ENCODE measurements around the gene CEP95.

Gene CEP95

DNA sequence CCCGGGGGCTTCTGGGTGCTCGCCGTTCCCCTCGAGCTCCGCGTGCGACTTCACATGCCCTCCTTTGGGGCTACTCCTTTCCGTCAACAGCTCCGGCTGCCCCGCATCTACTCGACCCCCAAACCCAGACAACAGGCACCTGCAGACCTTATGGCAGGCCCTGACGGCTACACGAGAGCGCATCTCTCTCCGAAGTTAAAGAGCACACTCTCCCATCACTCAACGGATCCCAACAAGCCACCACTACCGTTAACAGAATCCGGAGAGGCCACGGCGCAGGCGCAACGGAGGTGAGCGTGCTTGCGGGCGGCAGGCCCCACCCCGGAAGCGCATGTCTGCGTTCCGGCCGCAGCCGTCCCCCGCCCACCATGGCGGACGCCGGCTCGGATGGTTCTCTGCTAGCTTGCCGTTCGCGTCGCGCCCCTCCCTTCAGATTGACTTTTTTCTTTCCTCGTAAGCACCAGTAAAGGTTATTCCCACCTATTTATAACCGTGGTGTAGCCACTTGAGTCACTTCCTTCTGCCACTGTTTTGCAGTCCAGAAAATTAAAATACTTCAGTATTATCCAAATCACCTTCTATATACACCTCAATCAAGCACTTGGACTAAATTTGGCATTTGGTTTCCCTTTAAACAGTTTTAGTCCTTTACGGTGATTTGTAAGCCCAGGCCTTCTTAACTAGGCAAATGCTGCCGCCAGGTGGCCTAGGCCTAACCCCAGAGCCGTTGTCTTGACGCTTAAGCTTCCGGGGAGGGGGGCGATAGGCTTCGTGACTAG is 9.8 kb upstream of the CEP95 start, which contains the start of gene POLG2:
Gene POLG2 (minus strand): TSS at position 269 of the 779 bp plus-strand sequence. CDS start 86 bp downstream, at position 183.
- DNase-seq: peak; percentile 85 to 91

DNA sequence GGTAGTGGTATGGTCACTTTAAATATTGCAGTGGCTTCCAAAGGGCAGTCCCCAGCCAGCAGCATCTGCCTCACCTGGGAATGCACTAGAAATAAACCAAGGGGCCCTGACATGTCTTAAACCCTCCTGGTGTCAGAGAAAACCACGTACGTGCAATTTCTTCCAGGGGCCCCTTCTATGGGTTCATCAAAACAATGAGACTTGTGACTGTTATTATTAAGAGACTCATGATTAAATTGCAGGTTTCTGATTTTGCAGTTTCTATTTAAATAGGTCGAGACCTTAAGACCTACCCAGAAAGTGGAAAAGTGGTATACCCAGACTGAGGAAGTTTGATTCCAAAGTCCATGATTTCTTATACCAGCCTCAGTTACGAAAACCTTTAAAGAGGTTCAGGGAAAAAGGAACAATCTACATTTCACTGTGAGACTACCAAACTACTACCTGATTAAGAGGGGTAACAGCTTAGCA is 9.2 kb upstream of the CEP95 start:
- peak in 1 of 2 experiments; percentile 65 for DNase-seq

GRCh38 chr17:64498308-64499203 is 8.2 kb upstream of the CEP95 start:
- no peak for DNase-seq

DNA sequence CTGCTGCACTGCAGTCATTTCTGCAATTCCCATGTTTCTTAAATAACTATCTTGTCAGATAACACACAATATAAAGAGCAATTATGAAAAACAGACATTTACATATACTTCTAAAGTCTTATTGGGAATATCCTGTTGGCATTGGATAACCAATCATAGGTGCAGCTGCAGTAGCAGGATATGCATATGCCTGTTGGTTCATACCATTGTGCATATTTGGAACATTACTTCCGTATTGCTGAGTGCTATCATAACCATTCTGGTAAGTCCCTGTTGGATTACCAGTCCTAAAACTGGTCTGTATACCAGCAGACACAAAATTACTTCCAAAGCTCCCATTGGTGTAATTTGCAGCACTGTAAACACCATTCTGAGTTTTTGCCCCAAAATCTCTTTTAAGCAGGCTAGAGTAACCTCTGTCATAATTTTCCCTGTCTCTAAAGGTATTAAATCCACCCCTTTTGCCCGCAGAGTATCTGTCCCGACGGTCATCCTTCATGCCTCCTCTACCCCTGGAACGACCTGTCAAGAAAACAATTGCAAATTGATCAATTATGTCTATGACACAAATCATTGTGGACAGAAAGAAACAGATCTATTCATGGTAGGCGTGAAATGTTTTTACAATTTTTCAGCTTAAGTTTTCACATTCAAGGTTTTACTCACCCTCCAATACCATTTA is 6.8 kb upstream of the CEP95 start:
- no peak for DNase-seq

DNA sequence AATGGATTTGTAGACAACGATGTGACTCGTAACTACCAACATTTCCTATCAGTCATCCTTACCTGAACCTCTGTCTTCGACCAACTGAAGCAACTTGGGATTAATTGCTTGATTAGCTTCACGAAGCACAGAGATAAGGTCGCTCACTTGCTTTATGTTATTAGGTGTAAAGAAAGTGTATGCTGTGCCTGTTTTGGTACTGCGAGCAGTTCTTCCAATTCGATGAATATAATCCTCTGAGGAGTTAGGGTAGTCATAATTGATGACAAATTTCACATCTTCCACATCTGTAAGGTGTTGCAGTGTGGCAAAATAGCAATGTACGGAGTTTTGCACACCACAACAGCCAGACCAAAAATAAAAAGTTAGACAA is 6.3 kb upstream of the CEP95 start:
- DNase-seq: no peak

DNA sequence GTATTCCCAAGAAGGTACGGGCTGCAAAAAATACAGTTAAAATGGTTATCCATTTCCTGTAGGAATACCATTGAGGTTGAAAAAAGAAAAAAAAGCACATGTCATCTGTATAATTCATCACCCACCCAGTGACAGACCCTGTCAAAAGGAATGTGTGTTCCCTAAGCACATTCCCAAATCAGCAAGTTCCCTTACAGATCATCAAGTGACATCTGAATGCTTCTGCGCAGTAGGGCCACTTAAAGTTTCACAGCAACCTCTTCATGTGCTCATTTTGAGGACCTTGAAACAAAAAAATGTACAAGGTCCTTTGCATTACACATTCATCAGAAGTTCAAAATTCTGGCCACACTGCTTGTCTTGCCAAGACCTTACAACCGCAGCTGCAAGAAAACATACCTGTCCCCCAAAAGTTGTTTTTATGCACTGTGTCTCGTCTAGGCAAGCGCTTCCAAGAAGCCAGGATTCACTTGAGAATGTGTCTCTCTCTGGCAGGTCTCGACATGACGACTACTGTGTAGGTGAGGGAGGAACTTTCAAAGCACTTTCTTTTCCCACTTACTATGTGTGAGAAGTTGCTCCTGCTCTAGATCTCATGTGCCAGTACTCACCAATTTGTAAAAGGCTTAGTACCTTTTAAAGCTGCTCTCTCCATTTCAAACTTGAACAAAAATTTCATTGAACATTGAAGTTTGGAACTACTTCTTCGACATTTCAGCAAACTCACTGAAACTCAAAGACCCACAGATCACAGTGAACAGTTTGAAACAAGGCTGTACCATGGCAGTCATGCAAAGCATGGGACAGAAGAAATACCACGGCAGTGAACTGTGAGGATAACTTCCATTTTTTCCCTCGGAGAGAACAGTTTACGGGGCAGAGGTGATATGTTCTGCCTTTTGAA is 5.7 kb upstream of the CEP95 start:
- no peak for DNase-seq

- DNase-seq: no peak
Measured at GRCh38 chr17:64502021-64502420, 4.8 kb upstream of the CEP95 start.

GRCh38 chr17:64502809-64503208 is 4.0 kb upstream of the CEP95 start:
- no peak for DNase-seq

GRCh38 chr17:64503341-64503740 is 3.4 kb upstream of the CEP95 start:
- no peak for DNase-seq

GRCh38 chr17:64503821-64504768 is 2.7 kb upstream of the CEP95 start:
- no peak for DNase-seq

DNA sequence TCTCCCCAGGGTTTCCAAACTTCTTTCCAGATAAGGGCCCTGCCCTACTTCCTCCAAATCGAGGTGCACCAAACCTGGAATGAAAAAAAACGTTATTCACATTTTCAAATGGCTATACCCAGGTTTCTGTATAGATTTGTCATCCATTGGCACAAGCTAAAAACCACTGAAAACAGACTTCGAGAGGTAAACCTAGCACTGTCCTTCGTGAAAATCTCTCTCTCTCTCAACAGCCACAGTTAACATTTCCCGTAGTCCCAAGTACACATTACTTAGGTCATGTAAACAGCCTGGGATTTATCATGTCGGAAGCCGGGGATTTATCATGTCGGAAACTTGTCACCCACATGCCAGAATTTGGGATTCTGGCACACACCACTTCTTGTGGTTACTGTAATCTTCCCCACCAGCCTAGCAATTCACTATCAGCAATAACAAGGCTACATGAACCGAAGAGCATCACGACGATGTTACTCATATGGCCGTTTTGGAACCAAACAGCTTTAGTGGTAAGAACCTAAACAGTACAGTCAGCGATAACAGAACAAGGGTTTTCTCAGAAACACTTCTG is 1.9 kb upstream of the CEP95 start:
- no peak for DNase-seq

DNA sequence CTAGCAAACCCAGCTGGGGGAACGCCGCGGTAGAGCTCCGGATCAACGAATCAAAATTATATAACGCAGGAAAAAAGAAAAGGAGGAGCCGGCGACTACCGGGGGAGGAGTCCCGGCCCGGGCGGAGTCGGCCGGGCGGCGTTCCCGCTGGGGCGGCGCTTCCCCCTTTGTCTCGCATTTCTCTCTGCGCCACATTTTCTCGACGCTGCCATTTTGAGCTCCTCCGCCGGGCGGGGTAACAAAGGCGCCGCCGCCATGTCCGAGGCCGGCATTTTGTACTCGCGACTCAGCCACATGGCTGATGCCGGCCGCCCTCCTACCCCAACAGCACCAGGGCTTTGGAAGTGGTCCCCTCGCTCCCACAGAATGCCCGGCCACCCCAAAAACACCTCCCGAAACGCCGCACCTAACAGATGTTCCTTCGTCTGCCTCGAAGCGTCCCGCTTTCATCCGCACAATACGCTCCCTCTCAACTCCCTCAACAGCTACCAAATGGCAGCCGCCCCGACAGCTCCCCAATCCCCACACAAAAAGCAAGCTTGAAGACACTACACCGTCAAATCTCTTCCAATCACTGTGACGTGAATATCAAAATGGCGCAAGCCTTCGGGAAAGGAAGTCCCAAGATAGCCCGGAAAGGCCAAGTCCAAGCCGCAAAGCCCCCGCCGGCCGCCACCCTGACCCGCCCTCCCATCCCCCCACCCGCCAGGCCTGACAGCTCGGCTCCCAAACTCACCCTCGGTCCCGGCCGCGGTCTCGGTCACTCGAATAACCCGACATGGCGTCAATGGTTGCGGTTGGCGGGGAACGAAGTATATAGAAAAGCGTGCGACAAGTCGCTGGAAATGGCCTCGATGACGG is 1.2 kb upstream of the CEP95 start:
- peak; percentile 26 to 77 for DNase-seq

- DNase-seq: peak; percentile 98 to 99
Measured at GRCh38 chr17:64506201-64506575, 589 bp upstream of the CEP95 start, which contains the start of gene DDX5. TSS of gene DDX5 (minus strand) at chr17:64506289. CDS start at chr17:64506119, 170 bp downstream.

DNA sequence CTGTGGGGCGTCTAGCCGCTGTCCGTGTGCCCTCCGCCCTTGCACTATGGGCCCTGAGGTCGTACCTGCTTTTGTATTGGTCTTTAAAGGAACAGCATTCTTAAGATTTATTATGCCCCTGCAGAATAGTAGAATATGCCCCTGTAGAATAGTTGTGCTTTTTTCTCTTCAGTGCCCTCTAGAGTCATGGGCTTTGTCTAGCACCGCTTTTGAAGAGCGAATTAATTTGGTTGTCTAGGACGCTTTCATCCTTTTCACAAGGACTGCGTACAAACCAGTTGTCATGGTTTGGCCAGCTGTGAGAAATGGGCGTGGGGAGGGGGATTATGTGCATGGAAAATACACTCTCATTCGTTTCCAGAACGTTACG is 621 bp downstream of the CEP95 start:
- DNase-seq: peak; percentile 47 to 65

DNA sequence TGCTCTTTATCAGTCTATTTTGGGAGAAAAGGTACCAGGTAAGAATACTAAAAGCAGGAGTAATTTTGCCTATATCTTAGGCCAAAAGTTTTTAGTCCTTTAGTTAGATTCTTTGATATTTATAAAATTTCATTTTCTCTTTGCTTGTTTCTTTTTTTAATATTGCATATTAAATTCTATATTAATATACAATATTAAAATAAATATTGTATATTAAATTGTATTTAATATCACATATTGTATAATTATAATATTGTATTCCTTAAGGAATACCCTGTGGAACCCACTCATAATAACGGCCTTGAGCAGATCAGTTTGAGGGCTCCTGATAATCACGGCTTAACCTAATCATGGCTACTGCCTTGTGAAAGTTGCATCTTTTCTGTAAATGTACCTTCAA is 1.9 kb downstream of the CEP95 start:
- DNase-seq: no peak

GRCh38 chr17:64509179-64509578 is 2.4 kb downstream of the CEP95 start:
- no peak for DNase-seq

DNA sequence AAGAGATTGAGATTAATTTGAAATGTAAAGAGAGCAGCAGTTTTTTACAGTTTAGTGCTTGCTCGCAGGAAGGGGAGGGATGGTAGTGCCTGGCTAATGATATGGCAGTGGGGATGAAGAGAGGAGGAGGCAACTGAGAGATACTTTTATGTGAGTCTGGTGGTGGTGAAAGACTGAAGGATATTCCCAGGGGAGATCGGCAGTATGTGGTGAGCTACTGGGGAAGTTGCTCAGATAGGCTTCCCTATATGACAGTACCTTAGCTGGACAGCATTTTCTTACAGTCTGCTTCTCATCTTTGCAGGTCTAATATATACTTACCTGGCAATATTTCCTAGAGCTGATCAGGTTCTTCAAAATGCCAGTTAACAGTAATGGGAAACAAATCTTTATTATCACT is 8.6 kb downstream of the CEP95 start:
- no peak for DNase-seq

DNA sequence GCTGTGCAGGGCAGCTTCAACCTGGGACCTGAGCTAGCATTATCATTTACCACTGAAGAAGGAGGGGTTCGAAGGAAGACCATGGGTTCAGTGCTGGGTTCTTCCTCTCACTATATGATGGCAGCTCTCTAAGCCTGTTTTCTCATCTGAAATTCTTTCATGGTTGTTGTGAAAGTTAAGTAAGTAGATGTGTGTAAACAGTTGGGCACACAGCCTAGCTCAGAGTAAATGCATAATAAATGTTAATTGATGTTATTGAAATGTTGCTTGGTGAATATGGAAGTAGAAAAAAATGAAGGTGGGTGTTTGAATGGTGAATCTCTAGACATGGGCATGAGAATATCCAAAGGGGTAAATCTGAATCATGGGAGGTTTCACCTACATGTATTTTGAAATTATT is 9.1 kb downstream of the CEP95 start:
- no peak for DNase-seq

- no peak for DNase-seq
Measured at GRCh38 chr17:64519601-64520000, 12.8 kb downstream of the CEP95 start.

DNA sequence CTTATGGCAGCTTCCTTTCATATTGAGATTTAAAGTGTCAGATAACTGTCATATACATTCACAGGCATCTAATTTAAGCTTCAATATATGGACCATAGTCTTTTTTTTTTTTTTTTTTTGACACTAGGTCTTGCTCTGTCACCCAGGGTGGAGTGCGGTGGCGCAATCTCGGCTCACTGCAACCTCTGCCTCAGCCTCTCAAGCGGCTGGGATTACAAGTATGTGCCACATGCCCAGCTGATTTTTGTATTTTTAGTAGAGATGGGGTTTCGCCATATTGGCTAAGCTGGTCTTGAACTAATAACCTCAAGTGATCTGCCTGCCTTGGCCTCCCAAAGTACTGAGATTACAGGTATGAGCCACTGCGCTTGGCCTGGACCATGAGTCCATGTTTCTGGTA is 13.6 kb downstream of the CEP95 start:
- DNase-seq: no peak
